ENCODE data around the gene CPLX3.
"Not testable (repeated sequence)": the region's sequence is repeated elsewhere in the genome, so short reads cannot be mapped to it uniquely, and the experiment has no call there.

CPLX3 gene

GRCh38 chr15:74826364-74826819 is at the start of gene CPLX3:
TSS of gene CPLX3 (plus strand) at chr15:74826627. CDS start at chr15:74826704, 77 bp downstream.
- peak; percentile 43 for DNase-seq

- DNase-seq = peak; percentile 78
Observed at GRCh38 chr15:74776821-74777768, 49.3 kb upstream of the CPLX3 start.

GRCh38 chr15:74777769-74778598 is 48.4 kb upstream of the CPLX3 start:
- no peak for DNase-seq

- no peak for DNase-seq
Observed at GRCh38 chr15:74778599-74778970, 47.8 kb upstream of the CPLX3 start.

GRCh38 chr15:74779162-74779648 is 47.2 kb upstream of the CPLX3 start:
- DNase-seq = no peak

GRCh38 chr15:74780523-74781430 is 45.6 kb upstream of the CPLX3 start:
- peak; percentile 75 for DNase-seq

- DNase-seq = peak; percentile 84
Observed at GRCh38 chr15:74781431-74782258, 44.8 kb upstream of the CPLX3 start, which contains the start of gene CSK. TSS of gene CSK (plus strand) at chr15:74782080. CDS start at chr15:74798298, 16,218 bp downstream.

GRCh38 chr15:74782259-74783071 is 44.0 kb upstream of the CPLX3 start:
- DNase-seq = peak; percentile 68

GRCh38 chr15:74783072-74783807 is 43.2 kb upstream of the CPLX3 start:
- DNase-seq = peak; percentile 84

GRCh38 chr15:74783808-74784175 is 42.6 kb upstream of the CPLX3 start:
- DNase-seq = peak; percentile 29

GRCh38 chr15:74784426-74785193 is 41.8 kb upstream of the CPLX3 start:
- peak; percentile 49 for DNase-seq

- peak; percentile 59 for DNase-seq
Observed at GRCh38 chr15:74785194-74786032, 41.0 kb upstream of the CPLX3 start.

- DNase-seq = not testable (repeated sequence)
Observed at GRCh38 chr15:74786081-74786480, 40.3 kb upstream of the CPLX3 start.

- peak; percentile 60 for DNase-seq
Observed at GRCh38 chr15:74786551-74787165, 39.8 kb upstream of the CPLX3 start.

GRCh38 chr15:74787251-74788041 is 39.0 kb upstream of the CPLX3 start:
- DNase-seq = peak; percentile 97

- DNase-seq = peak; percentile 42
Observed at GRCh38 chr15:74788042-74788682, 38.3 kb upstream of the CPLX3 start.

Measured in hematopoietic multipotent progenitor cell treated with erythropoietin and hydrocortisone succinate and interleukin-3 and kit ligand, for 6 days (in vitro differentiated cells).